Suprapubic skin (tissue), 4 donors: Measurements from ENCODE around the gene HHAT.

Source experiments
- CTCF ChIP-seq, 2 donors: fragments of 200-600 bp in 1 of 2; fragments of 450-650 bp in 1 of 2; sonication (generic) in 1 of 2; IDR thresholded peaks; one replicate each; pipeline ENCODE4 v1.5.1; 2016 to 2019; ENCODE audit warnings: antibody characterized with exemption in 2 of 2, mild to moderate bottlenecking in 1 of 2, moderate library complexity in 1 of 2
- EP300 ChIP-seq: sonication (generic); formaldehyde crosslinking; IDR thresholded peaks from one replicate; pipeline ENCODE4 v1.6.1; 2017; ENCODE audit warnings: antibody characterized with exemption
- POLR2A ChIP-seq, 2 donors: fragments of 450-650 bp; IDR thresholded peaks; one replicate each; pipeline ENCODE4 v1.6.1; 2017; ENCODE audit warnings: antibody characterized with exemption in 2 of 2, mild to moderate bottlenecking in 2 of 2, moderate library complexity in 2 of 2
- POLR2AphosphoS5 ChIP-seq, 3 donors: sonication (generic); formaldehyde crosslinking; IDR thresholded peaks; one replicate each; pipeline ENCODE4 v1.6.1; 2017; ENCODE audit warnings: antibody characterized with exemption in 3 of 3

GRCh38 chr1:210298296-210298695 is 30.4 kb upstream of the HHAT start:
- TF ChIP-seq CTCF (IDR thresholded peaks at IDR 0.05), result no peak
- TF ChIP-seq POLR2A (IDR thresholded peaks at IDR 0.05), result no peak
- no peak for TF ChIP-seq POLR2AphosphoS5 (IDR thresholded peaks at IDR 0.05)
- no peak for TF ChIP-seq EP300
